Transverse colon (tissue), 4 donors: ENCODE measurements around the gene ARPIN. TPM values are rescaled to one million over a fixed set of nuclear protein-coding genes. Genes with fewer than 3 reads are reported as not detected.

Experiments used
- small RNA-seq, 4 donors: library from RNA; depleted of rRNA; stranded (forward); fragments of <200 nt; gene quantifications; one replicate each; pipeline ENCODE3, GENCODE V24; 2016
- total RNA-seq, 4 donors: library from RNA; depleted of rRNA; stranded (reverse); fragments of >200 nt; gene quantifications; one replicate each; pipeline ENCODE4 v1.1.0, GENCODE V29; 2016

The ARPIN gene
- total RNA-seq, 4 donors from 2014 or later, result 24.1 to 48.6 (median 37.6) TPM

Small RNAs within 50 kb of the gene (small RNA-seq; reads per million reads assigned to genes)
- 0 to 0.28 (median 0.06) reads per million in 4 donors for gene MIR5009
- 0 reads per million in 4 donors for gene MIR5094
- gene RNU6-1111P, result 0 reads per million in 4 donors
- gene RNU7-111P, result 0 reads per million in 4 donors

Other genes starting within 250 kb of the ARPIN start
- gene PLIN1, start 233.6 kb downstream of the ARPIN start, total RNA-seq, result 10 to 100 TPM in 3 of 4 donors, 1 to 10 TPM in 1; 4.6 to 48.3 (median 11.9) TPM
- gene PEX11A, start 222.2 kb downstream of the ARPIN start, total RNA-seq, result 100 to 1,000 TPM in 1 of 4 donors, 10 to 100 TPM in 2, 1 to 10 TPM in 1; 6.8 to 113 (median 40.6) TPM
- not detected for gene WDR93, start 222.1 kb downstream of the ARPIN start, total RNA-seq
- gene MESP1, start 161.7 kb downstream of the ARPIN start, total RNA-seq, result 10 to 100 TPM in 3 of 4 donors, 1 to 10 TPM in 1; 8.6 to 13.5 (median 12.5) TPM
- under 1 TPM in 2 of 4 donors, not detected in 2; 0.64 to 0.96 TPM for gene MESP2, start 136.6 kb downstream of the ARPIN start, total RNA-seq
- 1,000 to 10,000 TPM in 1 of 4 donors, 100 to 1,000 TPM in 3; 133 to 1,054 (median 474) TPM for gene ANPEP, start 98.1 kb downstream of the ARPIN start, total RNA-seq
- gene AP3S2, start 19.0 kb downstream of the ARPIN start, total RNA-seq, result 10 to 100 TPM; 20.9 to 90.0 (median 72.6) TPM
- 10 to 100 TPM; 27.3 to 43.4 (median 35.6) TPM for gene ZNF710, start 88.4 kb upstream of the ARPIN start, total RNA-seq
- 100 to 1,000 TPM in 1 of 4 donors, 10 to 100 TPM in 3; 19.1 to 101 (median 85.1) TPM for gene IDH2, start 189.5 kb upstream of the ARPIN start, total RNA-seq